HCT116 (cell line): ENCODE measurements around the gene QRSL1.

Source experiments
- CBX3 ChIP-seq: IDR thresholded peaks from 2 replicates; pipeline ENCODE4 v1.6.1; 2012; ENCODE audit warnings: low read depth
- CTCF ChIP-seq, 3 experiments: fragments of 200-600 bp in 1 of 3; sonication (generic) in 1 of 3; IDR thresholded peaks in 2 of 3; conservative IDR thresholded peaks in 1 of 3; 2 replicates each; pipeline ENCODE4 v1.5.1; 2012 to 2017; ENCODE audit warnings: low read depth in 2 of 3, low read length in 2 of 3, antibody characterized with exemption in 1 of 3, borderline replicate concordance in 1 of 3, control low read depth in 1 of 3, mild to moderate bottlenecking in 1 of 3, mixed read lengths in 1 of 3, mixed run types in 1 of 3, moderate library complexity in 1 of 3; ENCODE audit not compliant: insufficient read depth in 1 of 3
- EGR1 ChIP-seq: IDR thresholded peaks from 2 replicates; pipeline ENCODE4 v1.6.1; 2012; ENCODE audit warnings: low read depth
- JUND ChIP-seq: IDR thresholded peaks from 2 replicates; pipeline ENCODE4 v1.6.1; 2012
- POLR2A ChIP-seq: IDR thresholded peaks from 2 replicates; pipeline ENCODE4 v1.7.0; 2011; ENCODE audit warnings: borderline replicate concordance; ENCODE audit not compliant: insufficient read depth, insufficient read length; ENCODE audit errors: extremely low read depth
- POLR2AphosphoS5 ChIP-seq: IDR thresholded peaks from 2 replicates; pipeline ENCODE4 v1.6.1; 2011; ENCODE audit warnings: mild to moderate bottlenecking, low read depth, low read length, moderate library complexity
- REST ChIP-seq: IDR thresholded peaks from 2 replicates; pipeline ENCODE4 v1.6.1; 2012; ENCODE audit warnings: low read depth
- SP1 ChIP-seq: IDR thresholded peaks from 2 replicates; pipeline ENCODE4 v1.6.1; 2012; ENCODE audit warnings: low read depth
- TCF7L2 ChIP-seq: IDR thresholded peaks from 2 replicates; pipeline ENCODE4 v1.7.0; 2011; ENCODE audit warnings: borderline replicate concordance, inconsistent platforms; ENCODE audit not compliant: insufficient read depth, insufficient read length; ENCODE audit errors: extremely low read depth

- TF ChIP-seq EGR1 = no peak
- TF ChIP-seq POLR2A = no peak
- TF ChIP-seq CTCF (IDR thresholded peaks at IDR 0.05 in 2 of 3, conservative IDR thresholded peaks at IDR 0.05 in 1 of 3; ENCODE audit: borderline replicate concordance in 1 of 3, insufficient read depth in 1 of 3, low read depth in 2 of 3, low read length in 2 of 3) = no peak
- TF ChIP-seq POLR2AphosphoS5 = no peak
- no peak for TF ChIP-seq JUND
- TF ChIP-seq REST = no peak
- TF ChIP-seq SP1 = no peak
- TF ChIP-seq CBX3 = no peak
- TF ChIP-seq TCF7L2 = no peak
Observed at GRCh38 chr6:106674541-106675229, 45.3 kb downstream of the QRSL1 start.
